NCI-H526 treated with DMSO at 0.1 percent for 48 hours (cell line): Measurements from ENCODE around the gene SYNPR.
"Not testable (repeated sequence)": the region's sequence is repeated elsewhere in the genome, so short reads cannot be mapped to it uniquely, and the experiment has no call there.

Experiments used
- DNase-seq: peaks from one replicate; lab custom pipeline; 2025; lab: John Stamatoyannopoulos, UW

SYNPR gene

GRCh38 chr3:63278171-63279004 is at the start of gene SYNPR:
Gene SYNPR, plus strand, starts transcription at chr3:63278308.
- DNase-seq: peak; percentile 2

GRCh38 chr3:63228677-63229076 is 49.4 kb upstream of the SYNPR start:
- peak; percentile 30 for DNase-seq

DNA sequence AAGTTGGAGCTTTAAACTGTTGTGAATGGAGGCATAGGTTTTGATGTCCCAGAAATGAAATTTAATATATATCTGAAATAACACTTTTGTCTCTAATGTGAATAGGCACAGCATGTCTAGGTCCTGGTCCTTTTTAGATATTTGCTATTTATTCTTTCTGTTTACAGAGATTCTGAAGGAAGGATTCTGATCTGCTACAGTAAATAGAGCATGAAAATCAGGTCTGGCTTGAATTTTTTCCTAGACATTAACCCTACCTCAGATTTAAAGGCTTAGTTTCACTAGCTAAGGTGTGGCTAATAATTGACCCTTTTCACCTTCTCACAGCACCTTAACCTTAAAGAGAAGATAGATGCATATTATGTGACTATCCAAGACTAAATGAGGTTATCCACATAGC is 48.0 kb upstream of the SYNPR start:
- DNase-seq: no peak

- no peak for DNase-seq
These were observed 46.5 kb upstream of the SYNPR start for GRCh38 chr3:63231643-63232042.

DNA sequence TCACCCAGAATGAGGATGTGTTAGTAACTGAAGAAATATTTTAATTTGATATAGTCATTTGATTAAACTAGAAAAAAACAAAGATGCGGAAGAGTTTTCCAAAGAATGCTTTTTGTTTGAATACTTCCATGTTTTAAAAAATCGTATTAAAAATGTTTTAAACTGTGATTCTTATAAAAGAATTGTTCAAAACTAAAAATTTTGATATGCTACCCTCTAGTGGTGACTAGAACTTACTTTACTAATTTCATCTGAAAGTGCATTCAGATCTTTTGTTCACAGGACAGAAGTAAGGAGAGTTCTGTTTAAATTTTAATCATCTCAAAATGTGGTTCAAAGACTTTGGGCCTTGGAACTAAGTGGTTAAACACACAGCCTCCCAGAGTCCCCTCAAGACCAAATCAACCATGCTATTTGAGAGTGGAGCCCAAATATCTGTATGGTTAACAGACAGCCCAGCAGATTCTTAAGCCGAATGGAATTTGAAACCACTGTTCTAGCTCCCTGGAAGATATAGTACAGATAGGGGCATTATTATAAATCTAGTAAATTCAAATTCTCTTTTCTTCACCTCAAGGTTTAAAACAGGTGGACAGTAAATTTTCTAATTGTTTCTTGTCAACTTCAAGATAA is 45.2 kb upstream of the SYNPR start:
- no peak for DNase-seq

DNA sequence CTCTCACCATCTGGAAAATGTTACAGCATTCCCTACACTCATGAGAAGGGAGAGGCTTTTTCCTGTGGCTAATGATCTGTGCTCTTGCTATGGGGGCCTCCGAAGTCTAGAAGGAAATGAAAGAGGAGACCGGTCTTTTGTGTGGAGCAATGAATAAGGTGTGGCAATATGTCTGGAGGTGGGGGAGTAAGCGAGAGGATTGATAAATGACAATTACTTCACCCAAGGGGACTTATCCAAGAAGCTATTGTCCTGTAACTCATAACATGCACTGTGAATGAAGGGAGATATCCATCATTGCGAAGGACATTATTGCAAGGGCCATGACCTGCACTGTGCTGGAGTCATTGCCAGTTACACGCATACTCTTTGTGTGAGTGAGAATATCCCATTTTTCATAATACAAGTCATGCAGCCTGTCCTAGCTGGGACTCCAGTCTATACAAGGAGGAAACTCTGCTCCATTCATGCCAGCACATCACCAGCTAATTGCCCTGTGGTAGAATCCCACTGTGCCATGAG is 37.7 kb upstream of the SYNPR start:
- no peak for DNase-seq

GRCh38 chr3:63242124-63242523 is 36.0 kb upstream of the SYNPR start:
- DNase-seq: no peak

DNA sequence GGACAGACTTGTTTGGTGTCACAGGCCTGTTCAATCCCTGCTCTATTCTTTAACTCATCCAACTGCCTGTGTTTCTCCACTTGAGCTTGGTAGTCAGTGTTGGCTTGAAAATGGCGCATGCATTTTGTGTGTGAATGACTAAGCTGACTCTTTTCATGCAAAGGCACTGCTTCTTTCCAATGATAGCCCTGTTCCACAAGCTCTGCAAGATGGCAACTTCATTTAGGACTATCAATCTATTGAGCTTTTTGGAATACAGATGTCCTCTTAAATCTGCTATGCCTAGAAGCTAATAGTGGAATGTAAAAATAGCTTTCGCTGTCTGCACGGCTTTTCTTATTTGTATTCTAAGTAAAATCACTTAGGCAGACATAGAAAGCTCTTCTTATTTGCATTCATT is 33.6 kb upstream of the SYNPR start:
- DNase-seq: peak; percentile 68

- DNase-seq: no peak
These were observed 32.3 kb upstream of the SYNPR start for GRCh38 chr3:63245726-63246241.

GRCh38 chr3:63248015-63248414 is 30.1 kb upstream of the SYNPR start:
- DNase-seq: no peak

DNA sequence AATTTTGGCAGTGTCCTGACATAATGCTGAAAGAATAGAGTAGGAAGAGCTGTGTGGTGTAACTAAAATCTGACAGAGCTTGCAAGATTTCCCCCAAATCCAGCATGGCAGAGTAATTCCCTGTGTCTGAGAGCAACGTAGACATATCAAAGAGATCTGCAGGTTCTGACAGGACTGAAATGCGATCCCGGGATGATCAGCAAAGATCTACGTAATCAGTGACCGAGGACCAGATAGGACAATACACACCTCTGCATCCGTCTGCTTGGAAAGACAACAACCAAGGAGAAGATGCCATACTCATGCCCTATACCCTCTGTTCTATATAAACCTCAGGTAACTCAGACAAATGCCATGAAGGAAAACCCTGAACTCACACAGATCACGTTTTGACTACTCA is 26.6 kb upstream of the SYNPR start:
- DNase-seq: no peak

- not testable (repeated sequence) for DNase-seq
These were observed 22.3 kb upstream of the SYNPR start for GRCh38 chr3:63255819-63256218.

DNA sequence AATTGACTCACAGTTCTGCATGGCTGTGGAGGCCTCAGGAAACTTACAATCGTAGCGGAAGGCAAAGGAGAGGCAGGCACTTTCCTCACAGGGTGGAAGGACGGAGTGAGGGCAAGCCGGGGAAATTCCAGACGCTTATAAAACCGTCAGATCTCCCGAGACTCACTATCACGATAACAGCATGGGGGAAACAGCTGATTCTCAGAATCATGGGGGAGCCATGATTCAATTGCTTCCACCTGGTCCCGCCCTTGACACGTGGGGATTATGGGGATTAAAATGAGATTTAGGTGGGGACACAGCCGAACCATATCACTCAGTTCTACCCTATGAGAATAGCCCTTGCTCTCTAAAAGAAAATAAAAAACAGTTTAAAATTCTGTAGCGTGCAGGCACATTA is 13.4 kb upstream of the SYNPR start:
- DNase-seq: no peak

DNA sequence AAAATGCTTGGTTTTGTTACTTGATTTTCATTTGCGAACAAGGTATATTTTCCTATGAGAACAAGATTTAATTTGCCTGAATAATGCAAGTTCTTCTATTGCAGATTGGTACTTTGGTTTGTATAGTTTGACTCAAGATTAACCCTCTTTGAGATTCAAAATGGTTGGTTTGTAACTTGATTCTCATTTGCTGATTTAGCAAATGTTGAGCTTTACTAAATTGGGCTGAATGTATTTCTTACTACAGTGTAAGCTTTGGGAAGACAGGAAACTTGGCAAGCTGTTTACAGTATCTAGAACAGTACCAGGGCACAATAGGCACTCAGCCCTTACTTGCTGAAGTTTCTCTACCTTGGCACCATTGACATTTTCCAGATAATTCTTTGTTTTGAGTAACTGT is 3.7 kb upstream of the SYNPR start:
- no peak for DNase-seq

DNA sequence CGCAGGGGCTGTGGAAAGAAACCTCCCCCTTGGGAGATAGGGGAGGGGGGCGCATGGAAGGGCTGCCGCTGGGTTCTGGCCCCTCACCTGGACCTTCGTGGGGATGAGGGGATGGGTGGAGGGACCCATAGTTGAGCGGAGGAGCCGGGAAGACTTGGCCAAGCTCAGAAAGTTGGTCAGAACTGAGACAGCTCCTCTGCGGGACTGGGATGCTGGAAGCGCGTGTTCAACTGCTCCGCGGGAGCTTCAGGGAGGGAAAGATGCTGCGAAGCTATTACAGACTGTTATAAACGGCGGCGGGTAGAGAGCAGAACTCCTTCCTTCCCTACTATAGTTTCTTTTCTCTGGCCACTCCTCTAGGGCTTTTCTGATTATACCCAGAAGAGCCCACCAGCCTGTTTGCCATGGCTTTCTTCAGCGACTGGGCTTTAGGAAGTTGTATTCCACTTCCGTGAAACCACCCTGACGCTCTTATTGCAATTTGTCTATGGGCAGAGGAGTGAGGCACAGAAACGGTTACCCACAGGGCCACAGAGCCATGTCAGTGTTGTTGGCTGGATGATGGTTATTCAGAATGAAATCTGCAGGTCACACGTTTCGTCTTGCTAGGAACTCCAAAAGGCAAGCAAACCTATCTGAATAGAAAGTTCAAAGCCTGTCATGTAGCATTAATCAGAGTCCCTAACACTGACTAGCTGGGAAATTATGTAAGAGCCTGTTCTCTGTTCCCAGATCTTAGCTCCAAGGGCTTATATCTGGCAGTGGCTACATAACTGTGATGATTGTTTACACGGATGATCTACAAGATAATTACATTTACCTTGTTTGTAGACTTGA is 1.1 kb downstream of the SYNPR start:
- peak; percentile 20 for DNase-seq

GRCh38 chr3:63287610-63288009 is 9.5 kb downstream of the SYNPR start:
- no peak for DNase-seq

- DNase-seq: no peak
These were observed 12.6 kb downstream of the SYNPR start for GRCh38 chr3:63290686-63291085.

- DNase-seq: no peak
These were observed 16.2 kb downstream of the SYNPR start for GRCh38 chr3:63294332-63294731.

- no peak for DNase-seq
These were observed 17.2 kb downstream of the SYNPR start for GRCh38 chr3:63295356-63295755.

DNA sequence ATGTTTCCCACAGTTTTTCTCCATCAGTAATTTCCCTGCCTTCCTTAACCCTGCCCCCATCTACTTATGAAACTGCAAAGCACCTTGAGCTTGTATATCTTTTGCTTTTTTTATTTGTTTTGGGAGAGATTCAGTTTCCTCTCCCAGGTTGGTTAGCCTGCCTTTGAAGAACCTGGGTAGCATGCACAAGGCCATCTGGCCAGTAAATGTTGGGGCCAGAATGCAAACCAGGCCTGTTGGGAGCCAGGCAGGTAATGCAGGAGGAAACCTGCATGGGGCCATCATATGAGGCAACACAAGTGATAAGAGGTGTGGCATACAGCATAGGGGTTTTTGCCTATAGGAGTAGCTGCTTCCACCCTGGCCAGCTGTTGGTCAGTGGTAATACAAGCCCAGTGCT is 17.7 kb downstream of the SYNPR start:
- no peak for DNase-seq

- no peak for DNase-seq
These were observed 18.1 kb downstream of the SYNPR start for GRCh38 chr3:63296249-63296648.

DNA sequence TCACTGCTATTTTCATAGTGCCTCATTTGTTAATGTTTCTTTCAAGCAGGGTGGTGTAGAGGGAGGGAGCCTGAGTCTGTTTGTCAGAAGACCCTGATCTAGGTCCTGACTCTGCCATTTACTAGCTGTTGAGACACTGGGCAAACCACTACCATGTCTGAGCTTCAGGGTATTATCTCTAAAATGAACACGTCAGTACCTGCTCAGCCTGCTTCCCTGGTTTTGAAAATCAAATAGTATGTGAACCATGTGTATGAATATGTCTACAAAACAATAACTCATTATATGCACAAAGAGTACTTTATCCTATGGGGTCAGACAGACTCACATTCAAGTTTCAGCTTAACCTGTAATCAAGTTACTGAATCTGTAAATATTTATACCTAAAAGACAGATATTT is 25.1 kb downstream of the SYNPR start:
- no peak for DNase-seq
